Esophagus muscularis mucosa (tissue), 4 donors: ENCODE measurements around the gene NME7. TPM values are rescaled to one million over a fixed set of nuclear protein-coding genes. Genes with fewer than 3 reads are reported as not detected.
"Not testable (repeated sequence)": the region's sequence is repeated elsewhere in the genome, so short reads cannot be mapped to it uniquely, and the experiment has no call there.

Experiments
- DNase-seq: peaks from one replicate; pipeline ENCODE4 v3.0.0-alpha.2; 2017; ENCODE audit errors: extremely low spot score
- H3K27ac ChIP-seq, 4 donors: fragments of 200-600 bp; sonication (generic); replicated peaks in 1 of 4; 1 replicate in 3 of 4; 2 replicates in 1 of 4; pipeline ENCODE4 v1.5.1; 2016 to 2019; ENCODE audit warnings: mild to moderate bottlenecking in 1 of 4
- H3K27me3 ChIP-seq, 4 donors: fragments of 200-600 bp; sonication (generic); one replicate each; pipeline versions ENCODE4 v1.5.1 to v1.6.0; 2016 to 2019
- H3K36me3 ChIP-seq, 4 donors: fragments of 200-600 bp; sonication (generic); one replicate each; pipeline ENCODE4 v1.5.1; 2016 to 2019
- H3K4me1 ChIP-seq, 4 donors: fragments of 200-600 bp; sonication (generic); one replicate each; pipeline ENCODE4 v1.5.1; 2016 to 2019
- H3K4me3 ChIP-seq, 4 donors: fragments of 200-600 bp; sonication (generic); 1 replicate in 2 of 4; 2 replicates in 2 of 4; pipeline ENCODE4 v1.5.1; 2016 to 2019; ENCODE audit warnings: mild to moderate bottlenecking in 4 of 4, moderate library complexity in 1 of 4
- H3K9me3 ChIP-seq, 4 donors: fragments of 200-600 bp; sonication (generic); 1 replicate in 3 of 4; 2 replicates in 1 of 4; pipeline ENCODE4 v1.5.1; 2016 to 2019
- EP300 ChIP-seq: sonication (generic); formaldehyde crosslinking; IDR thresholded peaks from one replicate; pipeline ENCODE4 v1.6.1; 2017; ENCODE audit warnings: antibody characterized with exemption
- POLR2A ChIP-seq: fragments of 450-650 bp; IDR thresholded peaks from one replicate; pipeline ENCODE4 v1.6.1; 2017; ENCODE audit warnings: antibody characterized with exemption, moderate library complexity, mild to moderate bottlenecking, low read depth
- POLR2AphosphoS5 ChIP-seq, 2 donors: sonication (generic); formaldehyde crosslinking; IDR thresholded peaks; one replicate each; pipeline ENCODE4 v1.6.1; 2017; ENCODE audit warnings: antibody characterized with exemption in 2 of 2
- WGBS: methylation state at CpG from one replicate; pipeline ENCODE4 v1.1.5; 2018; 5-methylcytosine and 5-hydroxymethylcytosine counted together
- intact Hi-C: fragments of 100-400 bp; cut with DNase I; formaldehyde crosslinking; loops from one replicate; pipeline ENCODE4 v1.15.1; 2023
- total RNA-seq, 4 donors: library from RNA; depleted of rRNA; stranded (reverse); fragments of >200 nt; gene quantifications; one replicate each; pipeline versions ENCODE4 v1.1.0 to v1.2.1, GENCODE V29; 2016
- TF ChIP-seq, protein P1 (sequence below), 3 experiments: fragments of 200-600 bp in 2 of 3; fragments of 450-650 bp in 1 of 3; sonication (generic) in 2 of 3; IDR thresholded peaks; one replicate each; pipeline ENCODE4 v1.5.1; 2017 to 2019; ENCODE audit warnings: antibody characterized with exemption in 3 of 3, mild to moderate bottlenecking in 2 of 3, moderate library complexity in 1 of 3

The NME7 gene
- total RNA-seq, 4 donors from 2014 or later: 10.2 to 27.8 (median 14.5) TPM

DNA sequence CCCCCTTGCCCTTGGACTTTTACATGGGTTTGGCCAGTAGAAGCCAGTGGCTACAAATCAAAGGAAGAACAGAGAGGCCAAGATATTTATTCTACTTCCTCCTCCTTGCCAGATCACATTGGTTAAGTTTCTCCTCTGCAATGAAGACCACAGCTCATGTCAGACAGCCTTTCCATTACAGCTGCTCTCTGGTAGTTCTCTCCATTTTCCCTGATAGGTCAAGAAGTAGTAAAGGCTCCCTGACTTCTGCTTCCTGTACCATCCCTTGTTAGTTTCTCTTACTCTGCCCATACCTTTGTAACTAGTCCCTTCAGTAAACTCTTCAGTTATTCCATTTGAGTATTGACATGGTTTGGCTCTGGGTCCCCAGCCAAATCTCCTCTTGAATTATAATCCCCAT, 27.8 kb downstream of the NME7 start:
- Histone ChIP-seq H3K36me3 (peaks cover 0 to 4% (median 0%) of the 10 kb centered on the region in 4 donors), H3K4me3 (no peak overlapping the region), H3K27ac (no peak overlapping the region), H3K4me1 (no peaks in the 10 kb centered on the region), H3K9me3 (no peaks in the 10 kb centered on the region), H3K27me3 (no peaks in the 10 kb centered on the region)
- no peak for DNase-seq
- TF ChIP-seq POLR2A (no peak), EP300 (no peak), POLR2AphosphoS5 (IDR thresholded peaks at IDR 0.05) (no peak)
- TF ChIP-seq, protein P1, sequence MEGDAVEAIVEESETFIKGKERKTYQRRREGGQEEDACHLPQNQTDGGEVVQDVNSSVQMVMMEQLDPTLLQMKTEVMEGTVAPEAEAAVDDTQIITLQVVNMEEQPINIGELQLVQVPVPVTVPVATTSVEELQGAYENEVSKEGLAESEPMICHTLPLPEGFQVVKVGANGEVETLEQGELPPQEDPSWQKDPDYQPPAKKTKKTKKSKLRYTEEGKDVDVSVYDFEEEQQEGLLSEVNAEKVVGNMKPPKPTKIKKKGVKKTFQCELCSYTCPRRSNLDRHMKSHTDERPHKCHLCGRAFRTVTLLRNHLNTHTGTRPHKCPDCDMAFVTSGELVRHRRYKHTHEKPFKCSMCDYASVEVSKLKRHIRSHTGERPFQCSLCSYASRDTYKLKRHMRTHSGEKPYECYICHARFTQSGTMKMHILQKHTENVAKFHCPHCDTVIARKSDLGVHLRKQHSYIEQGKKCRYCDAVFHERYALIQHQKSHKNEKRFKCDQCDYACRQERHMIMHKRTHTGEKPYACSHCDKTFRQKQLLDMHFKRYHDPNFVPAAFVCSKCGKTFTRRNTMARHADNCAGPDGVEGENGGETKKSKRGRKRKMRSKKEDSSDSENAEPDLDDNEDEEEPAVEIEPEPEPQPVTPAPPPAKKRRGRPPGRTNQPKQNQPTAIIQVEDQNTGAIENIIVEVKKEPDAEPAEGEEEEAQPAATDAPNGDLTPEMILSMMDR (IDR thresholded peaks at IDR 0.05): no peak
- intact Hi-C loops: loop anchor here (10.0 kb wide), 1 partner anchor 905 kb away; no protein-coding TSS in a partner anchor

DNA sequence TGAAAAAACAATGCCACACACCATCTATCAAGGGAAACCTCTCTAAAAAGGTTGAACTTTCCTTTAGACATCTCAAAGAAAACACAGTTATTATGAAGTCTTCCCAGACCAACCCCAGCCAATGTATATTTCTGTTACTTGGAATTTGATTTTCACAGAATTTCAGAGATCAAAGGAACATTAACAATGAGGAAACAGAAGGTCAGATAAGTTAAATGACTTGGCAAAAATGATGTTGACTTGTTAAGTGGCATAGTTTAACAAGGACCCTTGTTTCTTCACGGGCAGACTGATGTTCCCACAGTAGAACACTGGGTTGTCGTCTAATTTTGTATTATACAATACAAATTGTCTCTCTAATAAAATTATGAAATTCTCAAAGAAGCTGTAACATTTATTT, 29.0 kb downstream of the NME7 start:
- H3K4me1 ChIP-seq: no peaks in the 10 kb centered on the region
- 85% methylated on average over 2 of the region's 2 CpGs for WGBS
- H3K9me3 ChIP-seq: no peaks in the 10 kb centered on the region
- DNase-seq: no peak
- no peak overlapping the region for H3K27ac ChIP-seq
- TF ChIP-seq POLR2AphosphoS5 (IDR thresholded peaks at IDR 0.05) (no peak), EP300 (no peak)
- no peaks in the 10 kb centered on the region for H3K27me3 ChIP-seq
- peaks cover 0 to 4% (median 0%) of the 10 kb centered on the region in 4 donors for H3K36me3 ChIP-seq
- H3K4me3 ChIP-seq: no peak overlapping the region
- intact Hi-C loops: no loop called here

GRCh38 chr1:169336947-169337715, 30.5 kb downstream of the NME7 start:
- H3K27ac ChIP-seq, H3K27me3 ChIP-seq, H3K4me3 ChIP-seq, DNase-seq, intact Hi-C loops, H3K36me3 ChIP-seq, H3K4me1 ChIP-seq, H3K9me3 ChIP-seq: not testable (repeated sequence)
- 97% methylated on average over 24 of the region's 35 CpGs for whole genome bisulfite sequencing

DNA sequence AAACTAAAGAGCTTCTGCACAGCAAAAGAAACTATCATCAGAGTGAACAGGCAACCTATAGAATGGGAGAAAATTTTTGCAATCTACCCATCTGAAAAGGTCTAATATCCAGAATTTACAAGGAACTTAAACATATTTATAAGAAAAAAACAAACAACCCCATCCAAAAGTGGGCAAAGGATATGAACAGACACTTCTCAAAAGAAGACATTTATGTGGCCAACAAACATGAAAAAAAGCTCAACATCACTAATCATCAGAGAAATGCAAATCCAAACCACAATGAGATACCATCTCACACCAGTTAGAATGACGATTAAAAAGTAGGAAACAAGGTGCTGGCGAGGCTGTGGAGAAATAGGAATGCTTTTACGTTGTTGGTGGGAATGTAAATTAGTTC, 32.9 kb downstream of the NME7 start:
- 92% methylated on average over 3 of the region's 3 CpGs for WGBS
- intact Hi-C loops, H3K27me3 ChIP-seq, H3K4me1 ChIP-seq, H3K9me3 ChIP-seq, H3K36me3 ChIP-seq, H3K4me3 ChIP-seq, H3K27ac ChIP-seq, DNase-seq: not testable (repeated sequence)

GRCh38 chr1:169330927-169331326, 36.7 kb downstream of the NME7 start:
- H3K36me3 ChIP-seq: no peaks in the 10 kb centered on the region
- no peaks in the 10 kb centered on the region for H3K27me3 ChIP-seq
- no peak overlapping the region for H3K4me3 ChIP-seq
- WGBS: 96% methylated on average over 2 of the region's 2 CpGs
- TF ChIP-seq, protein P1 (IDR thresholded peaks at IDR 0.05): no peak
- no peak for TF ChIP-seq POLR2AphosphoS5 (IDR thresholded peaks at IDR 0.05)
- TF ChIP-seq POLR2A: no peak
- no peak for TF ChIP-seq EP300
- no peak overlapping the region for H3K27ac ChIP-seq
- H3K9me3 ChIP-seq: peaks cover 0 to 3% (median 0%) of the 10 kb centered on the region in 4 donors
- intact Hi-C loops: no loop called here
- DNase-seq: no peak
- H3K4me1 ChIP-seq: peaks cover 0 to 2% (median 0%) of the 10 kb centered on the region in 4 donors

- TF ChIP-seq EP300: no peak
- no peak for TF ChIP-seq POLR2AphosphoS5 (IDR thresholded peaks at IDR 0.05)
- TF ChIP-seq POLR2A: no peak
- TF ChIP-seq, protein P1 (IDR thresholded peaks at IDR 0.05): no peak
- 97% methylated on average over 1 of the region's 1 CpG for WGBS
- Histone ChIP-seq H3K27me3 (no peaks in the 10 kb centered on the region), H3K9me3 (peaks cover 0 to 3% (median 0%) of the 10 kb centered on the region in 4 donors), H3K4me3 (no peak overlapping the region), H3K36me3 (no peaks in the 10 kb centered on the region), H3K27ac (no peak overlapping the region), H3K4me1 (peaks cover 0 to 2% (median 0%) of the 10 kb centered on the region in 4 donors)
- DNase-seq: no peak
- intact Hi-C loops: no loop called here
These were observed 38.2 kb downstream of the NME7 start for GRCh38 chr1:169329383-169329782.
